HepG2 (cell line): ENCODE measurements around the gene THRAP3. TPM values are rescaled to one million over a fixed set of nuclear protein-coding genes. Genes with fewer than 3 reads are reported as not detected.

Experiments
- AHDC1 ChIP-seq: sonication (generic); formaldehyde crosslinking; IDR thresholded peaks from 2 replicates; pipeline ENCODE4 v1.5.1; 2020; ENCODE audit warnings: mild to moderate bottlenecking, missing genetic modification reagents, borderline replicate concordance
- ISL2 ChIP-seq: sonication (generic); formaldehyde crosslinking; IDR thresholded peaks from 2 replicates; pipeline ENCODE4 v1.5.0; 2020; ENCODE audit warnings: missing genetic modification reagents
- MED8 ChIP-seq: sonication (generic); formaldehyde crosslinking; IDR thresholded peaks from 2 replicates; pipeline ENCODE4 v1.8.1; 2023; ENCODE audit warnings: mild to moderate bottlenecking, missing genetic modification reagents; ENCODE audit not compliant: insufficient replicate concordance
- MNT ChIP-seq: fragments of 450-650 bp; IDR thresholded peaks from 2 replicates; pipeline ENCODE4 v1.6.1; 2016
- NBN ChIP-seq: fragments of 450-650 bp; conservative IDR thresholded peaks from 2 replicates; pipeline ENCODE4 v1.6.1; 2017
- POLR2A ChIP-seq, 2 experiments: IDR thresholded peaks; 2 replicates each; pipeline ENCODE4 v1.6.1; 2011; ENCODE audit warnings: low read depth in 2 of 2, low read length in 2 of 2, mild to moderate bottlenecking in 1 of 2, moderate library complexity in 1 of 2; ENCODE audit not compliant: insufficient read depth in 1 of 2
- PRMT3 ChIP-seq: sonication (generic); formaldehyde crosslinking; IDR thresholded peaks from 2 replicates; pipeline ENCODE4 v1.8.1; 2022; ENCODE audit warnings: low read depth, mild to moderate bottlenecking, moderate library complexity, missing genetic modification reagents, borderline replicate concordance
- THAP11 ChIP-seq: IDR thresholded peaks from 2 replicates; pipeline ENCODE4 v1.6.1; 2016; ENCODE audit warnings: missing biosample characterization, missing genetic modification reagents
- TP53 ChIP-seq: sonication (generic); formaldehyde crosslinking; conservative IDR thresholded peaks from 2 replicates; pipeline ENCODE4 v1.4.0; 2020; ENCODE audit warnings: missing genetic modification reagents
- YY1 ChIP-seq: IDR thresholded peaks from 2 replicates; pipeline ENCODE4 v1.6.1; 2011; ENCODE audit warnings: low read length, low read depth, moderate library complexity, mild to moderate bottlenecking; ENCODE audit not compliant: insufficient read depth, insufficient replicate concordance
- ZBTB14 ChIP-seq: sonication (generic); formaldehyde crosslinking; IDR thresholded peaks from 2 replicates; pipeline ENCODE4 v1.4.0; 2020; ENCODE audit warnings: missing genetic modification reagents
- ZNF576 ChIP-seq: sonication (generic); formaldehyde crosslinking; IDR thresholded peaks from 2 replicates; pipeline ENCODE4 v1.4.0; 2020; ENCODE audit warnings: mild to moderate bottlenecking, missing genetic modification reagents
- ZNF691 ChIP-seq: sonication (generic); formaldehyde crosslinking; IDR thresholded peaks from 2 replicates; pipeline ENCODE4 v1.4.0; 2020; ENCODE audit warnings: missing genetic modification reagents, low read depth, mild to moderate bottlenecking, borderline replicate concordance
- ZNF770 ChIP-seq: sonication (generic); formaldehyde crosslinking; IDR thresholded peaks from 2 replicates; pipeline ENCODE4 v1.5.0; 2020; ENCODE audit warnings: mild to moderate bottlenecking, missing genetic modification reagents
- ZNF772 ChIP-seq: sonication (generic); formaldehyde crosslinking; IDR thresholded peaks from 2 replicates; pipeline ENCODE4 v1.5.0; 2020; ENCODE audit warnings: mild to moderate bottlenecking, missing genetic modification reagents
- polyA plus RNA-seq, 8 experiments: library from polyadenylated mRNA; depleted of rRNA in 3 of 8; stranded (reverse) in 7 of 8; unstranded in 1 of 8; fragments of >200 nt; fragmentation: Illumina TruSeq in 4 of 8; extraction: Trizol in 4 of 8; gene quantifications; 2 replicates each; pipeline versions ENCODE4 v1.2.1 to v1.2.3, GENCODE V29; 2011 to 2016; ENCODE audit warnings: low read depth in 4 of 8, missing spikeins in 1 of 8, mixed read lengths in 1 of 8; ENCODE audit not compliant: insufficient read depth in 1 of 8
- total RNA-seq, 5 experiments: library from RNA; depleted of rRNA; stranded (reverse); fragments of >200 nt; fragmentation: Illumina TruSeq; extraction: Trizol; gene quantifications; 2 replicates each; pipeline ENCODE4 v1.2.3, GENCODE V29; 2016; ENCODE audit warnings: low read depth in 1 of 5

The THRAP3 gene
- total and polyA plus RNA-seq, 2 of the 13 experiments (the other 11 are each of a cell fraction or from before 2014, with no cell fraction given) = 45.0 to 92.6 TPM

- TF ChIP-seq POLR2A (IDR thresholded peaks at IDR 0.05; ENCODE audit: insufficient read depth in 1 of 2, low read depth in 2 of 2, low read length in 2 of 2) = peak; percentile 16 to 68; a peak in 2 of 4 replicates
- peak; percentile 86; the same call in 1 of the 2 replicates for TF ChIP-seq ZNF770 (CRISPR knock-in tag)
- TF ChIP-seq THAP11 (CRISPR knock-in tag) = no peak
- TF ChIP-seq MNT = no peak
- no peak for TF ChIP-seq NBN
- peak; percentile 36; the same call in 1 of the 2 replicates for TF ChIP-seq ISL2 (CRISPR knock-in tag)
- peak; percentile 9 for TF ChIP-seq MED8 (CRISPR knock-in tag)
- TF ChIP-seq TP53 (CRISPR knock-in tag) = no peak
- peak; percentile 7 for TF ChIP-seq YY1
- no peak; the same call in 1 of the 2 replicates for TF ChIP-seq ZNF772 (CRISPR knock-in tag)
- no peak for TF ChIP-seq ZBTB14 (CRISPR knock-in tag)
- no peak for TF ChIP-seq ZNF576 (CRISPR knock-in tag)
- TF ChIP-seq AHDC1 (CRISPR knock-in tag) = peak; percentile 30; the same call in 1 of the 2 replicates
- TF ChIP-seq ZNF691 (CRISPR knock-in tag) = no peak
- no peak for TF ChIP-seq PRMT3
These were observed 82.1 kb downstream of the THRAP3 start, which contains the start of gene SH3D21 (continued) for GRCh38 chr1:36306210-36306901.
